ENCODE data around the gene TMEM158. TPM values are rescaled to one million over a fixed set of nuclear protein-coding genes. Genes with fewer than 3 reads are reported as not detected.

Gene TMEM158
- total and polyA plus RNA-seq, 2 of the 8 experiments (the other 6 are each of a cell fraction or from before 2014, with no cell fraction given) = 6.8 to 30.3 TPM

DNA sequence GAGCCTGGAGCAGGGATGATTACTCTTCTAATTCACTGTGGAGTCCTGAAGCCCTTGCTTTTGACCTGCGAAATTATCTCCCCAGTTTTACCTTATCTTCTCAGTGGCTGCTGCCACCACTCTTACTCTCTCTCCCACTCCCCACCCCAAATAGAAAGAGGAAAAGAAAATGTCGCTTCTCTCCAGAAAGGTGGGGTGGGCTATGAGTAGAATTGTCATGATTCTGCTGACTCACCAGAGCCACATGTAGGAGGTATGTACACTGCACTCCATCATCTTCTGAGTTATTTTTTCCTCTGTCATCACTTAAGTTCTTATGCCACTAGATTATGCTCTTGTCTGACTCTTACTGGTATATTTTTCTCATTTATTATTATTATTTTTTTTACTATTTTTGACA is 43.9 kb upstream of the TMEM158 start:
- H2BK5ac ChIP-seq (ENCODE audit: low read depth, low read length) = no peak overlapping the region
- H2BK20ac ChIP-seq (ENCODE audit: low read length) = no peak overlapping the region
- H3K4ac ChIP-seq (replicated peaks; ENCODE audit: insufficient read length, low read depth, low read length) = no peak overlapping the region
- H3K4me3 ChIP-seq (ENCODE audit: extremely low read depth in 1 of 4, insufficient read depth in 2 of 4, low read depth in 3 of 4, low read length in 4 of 4) = no peak overlapping the region
- no peak overlapping the region for H3K23ac ChIP-seq (ENCODE audit: insufficient read length)
- peaks cover 0 to 4% (median 0%) of the 10 kb centered on the region in 4 experiments; a peak in 1 of 7 replicates for H3K27me3 ChIP-seq (replicated peaks in 1 of 4; ENCODE audit: control insufficient read depth in 3 of 4, extremely low read depth in 1 of 4, insufficient read depth in 3 of 4, low read length in 3 of 4)
- ChIA-PET CTCF (ENCODE audit: partially characterized antibody) (interaction anchor here (1.5 kb wide), 1 partner anchor 42 kb away, joined by 3 read pairs; no protein-coding TSS in a partner anchor), POLR2A (ENCODE audit: partially characterized antibody) (no interaction called here)
- H2BK120ac ChIP-seq (replicated peaks; ENCODE audit: low read depth, low read length) = no peak overlapping the region
- H2BK12ac ChIP-seq (ENCODE audit: low read depth, low read length) = no peak overlapping the region
- H3K79me2 ChIP-seq (ENCODE audit: control insufficient read depth in 1 of 2, insufficient read depth in 2 of 2, low read length in 2 of 2) = no peaks in the 10 kb centered on the region
- no peak overlapping the region for H3K18ac ChIP-seq (ENCODE audit: extremely low read depth, low read length)
- H4K5ac ChIP-seq (ENCODE audit: insufficient read length, low read depth, low read length) = no peak overlapping the region
- no peak overlapping the region for H2BK15ac ChIP-seq (ENCODE audit: low read length)
- H3K14ac ChIP-seq (ENCODE audit: insufficient read length) = no peak overlapping the region
- WGBS, 2 experiments (ENCODE audit: extremely low coverage in 1 of 2, insufficient coverage in 1 of 2, insufficient read length in 1 of 2, insufficient replicate concordance in 2 of 2, low coverage in 1 of 2, low lambda C conversion rate in 2 of 2, missing lambda C conversion rate in 1 of 2) = 96% methylated on average over 2 of the region's 2 CpGs; no CpG with 5 or more reads in 1 of the 2 experiments
- peaks cover 0 to 5% (median 2%) of the 10 kb centered on the region in 4 experiments; a peak in 2 of 7 replicates for H3K4me1 ChIP-seq (replicated peaks in 1 of 4; ENCODE audit: control insufficient read depth in 3 of 4, insufficient read depth in 4 of 4, low read length in 3 of 4)
- no peaks in the 10 kb centered on the region for H4K20me1 ChIP-seq (replicated peaks in 1 of 2; ENCODE audit: control insufficient read depth in 1 of 2, insufficient read depth in 2 of 2, low read length in 2 of 2)
- no peaks in the 10 kb centered on the region for H3K36me3 ChIP-seq (ENCODE audit: control insufficient read depth in 2 of 4, insufficient read depth in 4 of 4, low read length in 3 of 4)
- DNase-seq (ENCODE audit: low read depth in 1 of 2, low spot score in 2 of 2) (no peak), FAIRE-seq (no peak)
- H4K8ac ChIP-seq (ENCODE audit: extremely low read depth, insufficient read depth, low read length) = no peak overlapping the region
- H2AFZ ChIP-seq (ENCODE audit: low read length) = no peak overlapping the region
- H3K9ac ChIP-seq (replicated peaks in 1 of 4; ENCODE audit: extremely low read depth in 1 of 4, low read depth in 3 of 4, low read length in 3 of 4) = no peak overlapping the region
- H3K27ac ChIP-seq (ENCODE audit: low read depth, low read length) = no peak overlapping the region
- no peak overlapping the region for H4K91ac ChIP-seq (replicated peaks; ENCODE audit: insufficient read length, low read length)
- no peaks in the 10 kb centered on the region for H3K9me3 ChIP-seq (ENCODE audit: insufficient read depth in 2 of 2, low read depth in 1 of 2, low read length in 1 of 2)
- no peak overlapping the region for H3K56ac ChIP-seq (replicated peaks; ENCODE audit: insufficient read length, low read depth, low read length)
- no peak overlapping the region for H2AK5ac ChIP-seq (ENCODE audit: low read depth, low read length)
- H3K4me2 ChIP-seq (ENCODE audit: insufficient read depth in 1 of 2, low read depth in 2 of 2, low read length in 2 of 2) = no peak overlapping the region
- H3K79me1 ChIP-seq (ENCODE audit: low read depth, low read length) = no peaks in the 10 kb centered on the region
- no peaks in the 10 kb centered on the region for H3K23me2 ChIP-seq (ENCODE audit: low read depth, low read length)
- TF ChIP-seq HDAC6 (IDR thresholded peaks at IDR 0.05; ENCODE audit: low read depth, low read length) (no peak), TEAD4 (IDR thresholded peaks at IDR 0.05; ENCODE audit: low read depth, low read length) (no peak), CREB1 (IDR thresholded peaks at IDR 0.05) (no peak), TAF1 (IDR thresholded peaks at IDR 0.05; ENCODE audit: low read depth, low read length) (no peak), RFX5 (IDR thresholded peaks at IDR 0.05; ENCODE audit: borderline replicate concordance, low read depth, low read length) (no peak), HDAC2 (IDR thresholded peaks at IDR 0.05; ENCODE audit: borderline replicate concordance in 1 of 2, low read depth in 2 of 2, low read length in 2 of 2) (no peak), ATF3 (IDR thresholded peaks at IDR 0.05; ENCODE audit: insufficient read depth, low read depth, low read length) (no peak), SIRT6 (IDR thresholded peaks at IDR 0.05; ENCODE audit: low read length) (no peak), GTF2F1 (IDR thresholded peaks at IDR 0.05; ENCODE audit: borderline replicate concordance, low read depth, low read length) (no peak), EGR1 (IDR thresholded peaks at IDR 0.05; ENCODE audit: borderline replicate concordance, low read depth, low read length) (no peak), EZH2 (IDR thresholded peaks at IDR 0.05; ENCODE audit: low read depth, low read length, severe bottlenecking) (no peak), KDM4A (IDR thresholded peaks at IDR 0.05; ENCODE audit: low read depth, low read length, severe bottlenecking) (no peak), CHD1 (IDR thresholded peaks at IDR 0.05; ENCODE audit: low read depth, low read length) (no peak)
- TF ChIP-seq, protein P1, sequence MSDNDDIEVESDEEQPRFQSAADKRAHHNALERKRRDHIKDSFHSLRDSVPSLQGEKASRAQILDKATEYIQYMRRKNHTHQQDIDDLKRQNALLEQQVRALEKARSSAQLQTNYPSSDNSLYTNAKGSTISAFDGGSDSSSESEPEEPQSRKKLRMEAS (IDR thresholded peaks at IDR 0.05) = no peak

Measured in H1 (cell line).